CD14-positive monocyte (primary cell): Measurements from ENCODE around the gene TENM3. TPM values are rescaled to one million over a fixed set of nuclear protein-coding genes. Genes with fewer than 3 reads are reported as not detected.

Source experiments
- DNase-seq, 3 donors: peaks; one replicate each; pipeline ENCODE4 v3.0.0-alpha.2; 2011 to 2022
- H2AFZ ChIP-seq: 2 replicates; pipeline ENCODE4 v1.6.0; 2012; ENCODE audit warnings: mild to moderate bottlenecking, low read depth, low read length, inconsistent platforms; ENCODE audit not compliant: insufficient read depth, poor library complexity, severe bottlenecking
- H3K27ac ChIP-seq, 2 donors: 1 replicate in 1 of 2; 2 replicates in 1 of 2; pipeline ENCODE4 v1.5.1; 2012 to 2013; ENCODE audit warnings: low read length in 2 of 2, control low read depth in 1 of 2, inconsistent platforms in 1 of 2, low read depth in 1 of 2, mild to moderate bottlenecking in 1 of 2
- H3K27me3 ChIP-seq, 2 donors: one replicate each; pipeline versions ENCODE4 v1.6.0 to v1.6.1; 2011 to 2013; ENCODE audit warnings: low read length in 2 of 2; ENCODE audit not compliant: control insufficient read depth in 2 of 2, insufficient read depth in 2 of 2
- H3K36me3 ChIP-seq, 2 donors: replicated peaks in 1 of 2; 1 replicate in 1 of 2; 2 replicates in 1 of 2; pipeline versions ENCODE4 v1.5.1 to v1.6.1; 2012 to 2013; ENCODE audit warnings: low read length in 2 of 2, control low read depth in 1 of 2, inconsistent platforms in 1 of 2, mild to moderate bottlenecking in 1 of 2; ENCODE audit not compliant: insufficient read depth in 2 of 2, control insufficient read depth in 1 of 2
- H3K4me1 ChIP-seq, 2 donors: 1 replicate in 1 of 2; 2 replicates in 1 of 2; pipeline versions ENCODE4 v1.5.1 to v1.6.1; 2012 to 2013; ENCODE audit warnings: low read length in 2 of 2, control low read depth in 1 of 2, inconsistent platforms in 1 of 2, mild to moderate bottlenecking in 1 of 2, moderate library complexity in 1 of 2; ENCODE audit not compliant: insufficient read depth in 2 of 2, control insufficient read depth in 1 of 2
- H3K4me2 ChIP-seq: replicated peaks from 2 replicates; pipeline ENCODE3; 2012; ENCODE audit warnings: low read length, moderate library complexity, mild to moderate bottlenecking; ENCODE audit not compliant: poor library complexity, severe bottlenecking; ENCODE audit errors: extremely low read depth
- H3K4me3 ChIP-seq, 3 experiments: fragments of 200-600 bp in 1 of 3; sonication (generic) in 1 of 3; replicated peaks in 1 of 3; 1 replicate in 2 of 3; 2 replicates in 1 of 3; pipeline ENCODE4 v1.5.1; 2011 to 2013; ENCODE audit warnings: low read length in 3 of 3, mild to moderate bottlenecking in 3 of 3, control low read depth in 2 of 3, low read depth in 2 of 3, inconsistent platforms in 1 of 3, moderate library complexity in 1 of 3
- H3K79me2 ChIP-seq: 2 replicates; pipeline ENCODE4 v1.6.0; 2012; ENCODE audit warnings: mild to moderate bottlenecking, control low read depth, inconsistent platforms, low read length, moderate library complexity; ENCODE audit not compliant: insufficient read depth
- H3K9ac ChIP-seq: 2 replicates; pipeline ENCODE4 v1.6.0; 2017; ENCODE audit warnings: low read length, mild to moderate bottlenecking; ENCODE audit not compliant: insufficient read depth, poor library complexity, severe bottlenecking
- H3K9me3 ChIP-seq, 2 donors: replicated peaks in 1 of 2; 1 replicate in 1 of 2; 2 replicates in 1 of 2; pipeline versions ENCODE4 v1.5.1 to v1.6.1; 2012 to 2013; ENCODE audit warnings: low read length in 2 of 2, control low read depth in 1 of 2; ENCODE audit not compliant: control insufficient read depth in 1 of 2, insufficient read depth in 1 of 2
- H4K20me1 ChIP-seq: 2 replicates; pipeline ENCODE4 v1.6.0; 2012; ENCODE audit warnings: mild to moderate bottlenecking, low read length, control low read depth, moderate library complexity; ENCODE audit not compliant: insufficient read depth
- H3K27ac Mint-ChIP-seq, 7 donors: one replicate each; pipeline ENCODE4 v1.8.0; 2020; ENCODE audit warnings: mild to moderate bottlenecking in 7 of 7, mixed read lengths in 7 of 7, moderate library complexity in 6 of 7, inconsistent platforms in 2 of 7
- H3K27me3 Mint-ChIP-seq, 3 donors: one replicate each; pipeline ENCODE4 v1.8.0; 2021 to 2022; ENCODE audit warnings: low read depth in 3 of 3, mild to moderate bottlenecking in 3 of 3, mixed read lengths in 3 of 3, moderate library complexity in 3 of 3, inconsistent platforms in 1 of 3
- H3K36me3 Mint-ChIP-seq, 2 donors: one replicate each; pipeline ENCODE4 v1.8.0; 2020; ENCODE audit warnings: mixed read lengths in 2 of 2, inconsistent platforms in 1 of 2, mild to moderate bottlenecking in 1 of 2
- H3K4me1 Mint-ChIP-seq: one replicate; pipeline ENCODE4 v1.8.0; 2020; ENCODE audit warnings: mild to moderate bottlenecking, mixed read lengths
- H3K4me3 Mint-ChIP-seq, 2 donors: one replicate each; pipeline ENCODE4 v1.8.0; 2020; ENCODE audit warnings: mild to moderate bottlenecking in 2 of 2, mixed read lengths in 2 of 2, moderate library complexity in 1 of 2
- H3K9me3 Mint-ChIP-seq, 7 donors: one replicate each; pipeline ENCODE4 v1.8.0; 2020 to 2022; ENCODE audit warnings: mixed read lengths in 7 of 7, mild to moderate bottlenecking in 6 of 7, moderate library complexity in 6 of 7, inconsistent platforms in 2 of 7
- WGBS: methylation state at CpG from one replicate; pipeline ENCODE4 v1.1.5; 2013; ENCODE audit warnings: missing lambda C conversion rate; ENCODE audit not compliant: insufficient coverage; 5-methylcytosine and 5-hydroxymethylcytosine counted together
- intact Hi-C, 2 donors: fragments of 100-400 bp; cut with micrococcal nuclease; formaldehyde crosslinking; loops; one replicate each; pipeline versions ENCODE4 v1.15.0 to v1.15.1; 2023
- polyA plus RNA-seq, 3 donors: library from polyadenylated mRNA; depleted of rRNA in 1 of 3; unstranded in 2 of 3; stranded (reverse) in 1 of 3; fragments of 300-500 nt in 2 of 3; fragments of >200 nt in 1 of 3; fragmentation: Illumina TruSeq in 2 of 3; gene quantifications; 1 replicate in 2 of 3; 2 replicates in 1 of 3; pipeline ENCODE4 v1.2.3, GENCODE V29; 2012 to 2021
- TF ChIP-seq, protein P1 (sequence below): fragments of 200-600 bp; IDR thresholded peaks from one replicate; pipeline ENCODE4 v1.8.0; 2022; ENCODE audit warnings: antibody characterized with exemption, mild to moderate bottlenecking

Gene TENM3
- polyA plus RNA-seq, 3 donors: not detected

DNA sequence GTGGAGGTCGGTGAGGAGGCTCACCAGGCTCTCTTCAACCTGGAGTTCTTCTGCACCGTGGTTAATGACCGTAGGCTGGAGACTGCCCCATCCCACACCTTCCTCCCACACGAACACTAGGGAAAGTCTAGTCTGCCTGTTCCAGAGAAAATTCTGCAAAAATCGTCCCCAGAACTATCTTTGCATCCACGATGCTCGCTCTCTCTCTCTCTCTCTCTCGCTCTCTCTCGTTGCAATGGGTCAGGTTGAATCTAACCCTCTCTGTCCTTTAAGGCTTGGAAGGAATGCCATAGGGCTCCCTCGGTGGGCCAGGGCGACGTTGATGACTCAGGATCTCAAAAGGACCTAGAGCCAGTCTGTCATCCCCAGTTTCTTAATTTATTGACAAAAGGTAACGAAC, 562.5 kb downstream of the TENM3 start:
- Histone ChIP-seq H3K27me3 (peaks cover 0 to 4% of the 10 kb centered on the region in 2 donors), H3K4me1 (peaks cover 20 to 35% of the 10 kb centered on the region in 2 donors), H3K9ac (no peak overlapping the region), H3K79me2 (no peaks in the 10 kb centered on the region), H3K27ac (no peak overlapping the region), H4K20me1 (no peaks in the 10 kb centered on the region), H2AFZ (peak overlapping the region; percentile 73), H3K4me2 (no peak overlapping the region), H3K9me3 (peaks cover 0 to 25% of the 10 kb centered on the region in 2 donors), H3K4me3 (no peak overlapping the region), H3K36me3 (no peaks in the 10 kb centered on the region)
- H3K4me1 Mint-ChIP-seq: peaks cover 7% of the 10 kb centered on the region
- H3K9me3 Mint-ChIP-seq: peaks cover 0 to 15% (median 6%) of the 10 kb centered on the region in 7 donors
- H3K27ac Mint-ChIP-seq: peak overlapping the region in 1 of 7 donors; percentile 36
- intact Hi-C loops: loop anchor here in 1 of 2 donors (10.0 kb wide), 1 partner anchor 321 kb away; no protein-coding TSS in a partner anchor
- peak overlapping the region in 1 of 2 donors; percentile 27 for H3K4me3 Mint-ChIP-seq
- WGBS: 69% methylated on average over 10 of the region's 13 CpGs
- no peaks in the 10 kb centered on the region for H3K36me3 Mint-ChIP-seq
- TF ChIP-seq, protein P1, sequence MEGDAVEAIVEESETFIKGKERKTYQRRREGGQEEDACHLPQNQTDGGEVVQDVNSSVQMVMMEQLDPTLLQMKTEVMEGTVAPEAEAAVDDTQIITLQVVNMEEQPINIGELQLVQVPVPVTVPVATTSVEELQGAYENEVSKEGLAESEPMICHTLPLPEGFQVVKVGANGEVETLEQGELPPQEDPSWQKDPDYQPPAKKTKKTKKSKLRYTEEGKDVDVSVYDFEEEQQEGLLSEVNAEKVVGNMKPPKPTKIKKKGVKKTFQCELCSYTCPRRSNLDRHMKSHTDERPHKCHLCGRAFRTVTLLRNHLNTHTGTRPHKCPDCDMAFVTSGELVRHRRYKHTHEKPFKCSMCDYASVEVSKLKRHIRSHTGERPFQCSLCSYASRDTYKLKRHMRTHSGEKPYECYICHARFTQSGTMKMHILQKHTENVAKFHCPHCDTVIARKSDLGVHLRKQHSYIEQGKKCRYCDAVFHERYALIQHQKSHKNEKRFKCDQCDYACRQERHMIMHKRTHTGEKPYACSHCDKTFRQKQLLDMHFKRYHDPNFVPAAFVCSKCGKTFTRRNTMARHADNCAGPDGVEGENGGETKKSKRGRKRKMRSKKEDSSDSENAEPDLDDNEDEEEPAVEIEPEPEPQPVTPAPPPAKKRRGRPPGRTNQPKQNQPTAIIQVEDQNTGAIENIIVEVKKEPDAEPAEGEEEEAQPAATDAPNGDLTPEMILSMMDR: no peak
- DNase-seq: no peak
- H3K27me3 Mint-ChIP-seq: peaks cover 18 to 23% (median 22%) of the 10 kb centered on the region in 3 donors

DNA sequence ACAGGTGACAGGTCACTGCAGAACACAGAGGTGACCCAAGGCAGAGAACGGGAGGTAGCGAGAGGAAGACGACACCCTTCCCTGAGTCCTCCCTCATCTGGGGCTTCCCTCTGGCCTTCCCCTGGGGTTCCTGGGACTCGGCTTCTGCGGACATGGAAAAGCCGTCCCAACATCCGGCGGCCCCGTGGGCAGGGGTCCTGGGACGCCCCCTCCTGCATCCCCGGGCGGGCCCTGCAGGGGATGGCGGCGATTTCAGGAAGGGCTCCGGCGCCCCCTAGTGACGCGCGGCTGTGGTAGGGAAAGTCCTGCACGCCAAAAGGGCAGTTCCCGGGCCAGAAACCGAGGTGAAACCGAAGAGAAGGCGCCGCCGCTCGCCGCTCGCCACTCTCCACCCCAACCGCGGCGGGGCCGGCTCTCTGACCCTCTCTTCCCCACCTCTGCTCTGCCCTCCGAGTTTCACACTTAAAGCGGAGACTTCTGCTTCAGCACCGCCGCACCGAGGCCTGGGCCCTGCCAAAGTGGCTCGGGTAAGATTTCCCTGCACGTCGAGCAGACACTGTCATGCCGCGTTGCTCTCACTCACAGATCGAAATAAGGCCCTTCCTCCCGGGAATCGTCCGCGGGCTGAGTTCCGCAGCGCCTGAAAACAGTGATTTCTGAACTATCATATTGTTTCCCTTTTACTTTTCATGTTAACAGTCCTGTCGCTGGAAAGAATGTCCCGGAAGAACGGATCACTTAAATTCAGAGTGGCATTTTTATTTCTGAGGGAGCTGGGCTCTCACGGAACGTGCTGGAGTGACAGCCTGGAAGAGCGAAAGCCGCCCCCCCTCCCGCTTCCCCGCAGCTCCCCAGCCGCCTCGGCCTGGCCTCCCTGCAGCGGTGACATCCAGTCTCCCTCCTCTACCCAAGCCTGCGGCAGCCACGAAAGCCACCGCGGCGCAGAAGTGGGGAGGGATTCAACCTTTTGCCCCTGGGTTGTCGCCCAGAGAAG, 563.4 kb downstream of the TENM3 start:
- Histone ChIP-seq H3K27me3 (peaks cover 0 to 4% of the 10 kb centered on the region in 2 donors), H3K4me2 (peak overlapping the region; percentile 53), H3K27ac (no peak overlapping the region), H3K36me3 (no peaks in the 10 kb centered on the region), H3K9ac (peak overlapping the region; percentile 44), H3K4me1 (peaks cover 20 to 35% of the 10 kb centered on the region in 2 donors), H4K20me1 (no peaks in the 10 kb centered on the region), H3K9me3 (peaks cover 3 to 30% of the 10 kb centered on the region in 2 donors), H3K79me2 (no peaks in the 10 kb centered on the region), H2AFZ (peak overlapping the region; percentile 73), H3K4me3 (peak overlapping the region; percentile 29 to 58 (median 41))
- intact Hi-C loops: loop anchor here in 1 of 2 donors (10.0 kb wide), 1 partner anchor 322 kb away; no protein-coding TSS in a partner anchor
- 15% methylated on average over 58 of the region's 68 CpGs for WGBS
- H3K27ac Mint-ChIP-seq: peak overlapping the region; percentile 5 to 91 (median 70)
- H3K4me3 Mint-ChIP-seq: peak overlapping the region; percentile 90 to 94
- H3K4me1 Mint-ChIP-seq: peaks cover 7% of the 10 kb centered on the region
- TF ChIP-seq, protein P1: peak; percentile 84
- peaks cover 0 to 20% (median 9%) of the 10 kb centered on the region in 7 donors for H3K9me3 Mint-ChIP-seq
- H3K27me3 Mint-ChIP-seq: peaks cover 18 to 23% (median 22%) of the 10 kb centered on the region in 3 donors
- H3K36me3 Mint-ChIP-seq: no peaks in the 10 kb centered on the region
- DNase-seq: peak; percentile 41 to 46 (median 42)
